Muscle layer of colon (tissue), 2 donors: ENCODE data around the gene GRPR.
"Not testable (repeated sequence)": the region's sequence is repeated elsewhere in the genome, so short reads cannot be mapped to it uniquely, and the experiment has no call there.

Experiments used
- H3K27ac ChIP-seq: one replicate; pipeline ENCODE4 v1.7.0; 2013; ENCODE audit warnings: low read depth, mild to moderate bottlenecking, low read length, moderate library complexity
- H3K27me3 ChIP-seq, 2 donors: one replicate each; pipeline ENCODE4 v1.7.0; 2013; ENCODE audit warnings: low read length in 2 of 2, mild to moderate bottlenecking in 2 of 2; ENCODE audit not compliant: insufficient read depth in 2 of 2, control insufficient read depth in 1 of 2
- H3K36me3 ChIP-seq: one replicate; pipeline ENCODE4 v1.7.0; 2013; ENCODE audit warnings: mild to moderate bottlenecking, low read length; ENCODE audit not compliant: insufficient read depth
- H3K4me1 ChIP-seq: one replicate; pipeline ENCODE4 v1.7.0; 2013; ENCODE audit warnings: mild to moderate bottlenecking, low read length; ENCODE audit not compliant: insufficient read depth
- H3K4me3 ChIP-seq, 2 donors: one replicate each; pipeline ENCODE4 v1.7.0; 2013; ENCODE audit warnings: low read length in 2 of 2, low read depth in 1 of 2, mild to moderate bottlenecking in 1 of 2, moderate library complexity in 1 of 2
- H3K9ac ChIP-seq: one replicate; pipeline ENCODE4 v1.7.0; 2013; ENCODE audit warnings: low read length
- H3K9me3 ChIP-seq: one replicate; pipeline ENCODE4 v1.7.0; 2013; ENCODE audit warnings: mild to moderate bottlenecking, low read length
- donor health status: abdominal sarcoma.
- donor health status: Adenocarcinoma of cecum.

GRPR gene

DNA sequence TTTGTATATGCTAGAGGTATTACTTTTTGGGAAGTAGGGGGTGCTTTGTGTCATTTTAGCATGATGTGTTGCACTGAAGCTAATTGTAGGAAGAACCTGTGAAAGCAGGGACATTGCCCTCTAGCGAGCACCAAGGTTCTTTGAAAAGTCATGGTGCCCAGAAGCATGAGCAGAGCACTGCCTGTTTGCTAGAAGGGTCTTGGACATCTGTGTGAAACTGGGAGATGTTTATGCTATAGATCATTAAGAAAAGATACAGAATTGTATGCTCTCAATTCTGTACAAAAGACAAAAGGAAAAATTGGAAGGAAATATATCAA lies 14.7 kb downstream of the GRPR start:
- Histone ChIP-seq H3K4me1 (no peaks in the 10 kb centered on the region), H3K9ac (no peak overlapping the region), H3K27ac (no peak overlapping the region), H3K36me3 (no peaks in the 10 kb centered on the region), H3K27me3 (no peaks in the 10 kb centered on the region), H3K9me3 (no peaks in the 10 kb centered on the region), H3K4me3 (no peak overlapping the region)

GRCh38 chrX:16140448-16140847 lies 17.1 kb downstream of the GRPR start:
- no peaks in the 10 kb centered on the region for H3K4me1 ChIP-seq
- H3K4me3 ChIP-seq = no peak overlapping the region
- H3K9me3 ChIP-seq = no peaks in the 10 kb centered on the region
- no peaks in the 10 kb centered on the region for H3K27me3 ChIP-seq
- H3K27ac ChIP-seq = no peak overlapping the region
- H3K9ac ChIP-seq = no peak overlapping the region
- no peaks in the 10 kb centered on the region for H3K36me3 ChIP-seq

GRCh38 chrX:16140983-16141382 lies 17.6 kb downstream of the GRPR start:
- no peak overlapping the region for H3K9ac ChIP-seq
- H3K27me3 ChIP-seq = no peaks in the 10 kb centered on the region
- H3K9me3 ChIP-seq = no peaks in the 10 kb centered on the region
- H3K4me3 ChIP-seq = no peak overlapping the region
- H3K36me3 ChIP-seq = no peaks in the 10 kb centered on the region
- H3K4me1 ChIP-seq = no peaks in the 10 kb centered on the region
- no peak overlapping the region for H3K27ac ChIP-seq

- Histone ChIP-seq H3K9ac (no peak overlapping the region), H3K4me1 (no peaks in the 10 kb centered on the region), H3K27ac (no peak overlapping the region), H3K9me3 (no peaks in the 10 kb centered on the region), H3K27me3 (no peaks in the 10 kb centered on the region), H3K36me3 (no peaks in the 10 kb centered on the region), H3K4me3 (no peak overlapping the region)
These were observed 18.3 kb downstream of the GRPR start for GRCh38 chrX:16141422-16142245.

GRCh38 chrX:16142246-16142558 lies 18.8 kb downstream of the GRPR start:
- Histone ChIP-seq H3K4me1 (no peaks in the 10 kb centered on the region), H3K27me3 (no peaks in the 10 kb centered on the region), H3K9ac (no peak overlapping the region), H3K36me3 (no peaks in the 10 kb centered on the region), H3K4me3 (no peak overlapping the region), H3K9me3 (no peaks in the 10 kb centered on the region), H3K27ac (no peak overlapping the region)

DNA sequence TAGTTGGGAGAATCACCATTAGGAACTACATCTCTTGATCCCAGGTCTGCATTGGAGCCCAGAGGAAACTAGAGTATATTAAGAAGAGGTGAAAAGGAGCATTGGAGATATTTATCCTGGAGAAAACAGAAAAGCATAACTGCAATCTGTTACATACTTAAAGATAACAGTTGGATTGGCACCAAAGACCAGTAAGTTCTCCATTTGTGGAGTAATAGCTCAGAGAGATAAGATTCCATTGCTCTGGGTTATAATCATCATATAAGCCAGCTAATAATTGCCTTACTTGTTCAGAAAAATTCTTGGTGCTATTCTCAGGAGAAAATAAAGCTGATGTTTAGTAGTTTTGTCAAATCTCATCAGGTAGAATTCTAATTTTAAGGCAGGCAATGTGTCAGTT lies 20.6 kb downstream of the GRPR start:
- no peak overlapping the region for H3K4me3 ChIP-seq
- H3K27me3 ChIP-seq = no peaks in the 10 kb centered on the region
- H3K4me1 ChIP-seq = no peaks in the 10 kb centered on the region
- no peaks in the 10 kb centered on the region for H3K36me3 ChIP-seq
- H3K9me3 ChIP-seq = no peaks in the 10 kb centered on the region
- H3K9ac ChIP-seq = no peak overlapping the region
- H3K27ac ChIP-seq = no peak overlapping the region

DNA sequence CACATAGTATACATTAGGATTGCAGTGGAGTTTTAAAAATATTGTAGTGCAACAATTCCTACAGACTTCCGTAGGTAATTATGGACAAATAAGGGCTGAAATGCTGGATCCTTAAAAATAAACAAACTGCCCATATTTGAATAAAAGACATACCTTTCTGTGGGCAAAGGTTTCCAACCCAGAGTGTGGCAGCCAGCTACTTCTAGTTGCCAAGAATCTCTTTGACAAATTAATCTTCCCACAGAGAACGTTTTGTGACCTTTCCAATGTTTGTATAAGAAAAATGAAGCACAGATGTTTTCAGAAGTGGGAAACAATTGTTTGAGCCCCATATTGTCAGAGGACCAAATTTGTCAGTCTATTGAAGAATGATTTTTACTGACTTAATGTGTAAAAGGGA lies 21.1 kb downstream of the GRPR start:
- H3K9me3 ChIP-seq = no peaks in the 10 kb centered on the region
- H3K9ac ChIP-seq = no peak overlapping the region
- H3K36me3 ChIP-seq = no peaks in the 10 kb centered on the region
- H3K4me1 ChIP-seq = no peaks in the 10 kb centered on the region
- H3K4me3 ChIP-seq = no peak overlapping the region
- no peak overlapping the region for H3K27ac ChIP-seq
- no peaks in the 10 kb centered on the region for H3K27me3 ChIP-seq

DNA sequence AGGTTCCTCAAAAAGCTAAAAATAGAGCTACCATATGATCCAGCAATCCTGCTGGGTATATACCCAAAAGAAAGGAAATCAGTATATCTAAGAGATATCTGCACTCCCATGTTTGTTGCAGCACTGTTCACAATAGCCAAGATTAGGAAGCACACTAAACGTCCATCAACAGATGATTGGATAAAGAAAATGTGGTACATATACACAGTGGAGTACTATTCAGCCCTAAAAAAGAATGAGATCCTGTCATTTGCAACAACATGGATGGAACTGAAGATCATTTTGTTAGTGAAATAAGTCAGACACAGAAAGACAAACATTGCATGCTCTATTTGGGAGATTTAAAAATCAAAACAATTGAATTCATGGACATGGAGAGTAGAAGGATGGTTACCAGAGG lies 21.7 kb downstream of the GRPR start:
- not testable (repeated sequence) for H3K4me1 ChIP-seq, H3K36me3 ChIP-seq, H3K4me3 ChIP-seq, H3K27ac ChIP-seq, H3K9ac ChIP-seq, H3K9me3 ChIP-seq, H3K27me3 ChIP-seq

DNA sequence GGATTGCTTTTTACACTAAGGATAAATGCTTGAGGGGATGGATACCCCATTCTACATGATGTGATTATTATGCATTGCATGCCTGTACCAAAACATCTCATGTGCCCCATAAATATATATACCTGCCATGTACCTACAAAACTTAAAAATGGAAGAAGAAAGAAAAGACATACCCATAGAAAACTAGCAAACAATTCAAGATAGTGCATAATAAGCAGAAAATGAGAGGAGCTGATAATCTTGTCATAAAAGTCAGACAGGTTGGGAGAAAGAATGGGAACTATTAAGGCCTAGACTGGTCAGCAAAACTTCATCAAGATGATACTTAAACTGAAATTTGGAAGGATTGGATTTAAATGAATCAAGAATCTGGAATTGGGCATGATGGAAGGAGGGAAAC lies 22.3 kb downstream of the GRPR start:
- H3K27me3 ChIP-seq = no peaks in the 10 kb centered on the region
- H3K9me3 ChIP-seq = no peaks in the 10 kb centered on the region
- H3K9ac ChIP-seq = no peak overlapping the region
- H3K4me1 ChIP-seq = no peaks in the 10 kb centered on the region
- H3K4me3 ChIP-seq = no peak overlapping the region
- no peak overlapping the region for H3K27ac ChIP-seq
- no peaks in the 10 kb centered on the region for H3K36me3 ChIP-seq

GRCh38 chrX:16148896-16149295 lies 25.5 kb downstream of the GRPR start:
- Histone ChIP-seq H3K4me3 (no peak overlapping the region), H3K9me3 (no peaks in the 10 kb centered on the region), H3K27me3 (no peaks in the 10 kb centered on the region), H3K36me3 (no peaks in the 10 kb centered on the region), H3K9ac (no peak overlapping the region), H3K27ac (no peak overlapping the region), H3K4me1 (no peaks in the 10 kb centered on the region)

DNA sequence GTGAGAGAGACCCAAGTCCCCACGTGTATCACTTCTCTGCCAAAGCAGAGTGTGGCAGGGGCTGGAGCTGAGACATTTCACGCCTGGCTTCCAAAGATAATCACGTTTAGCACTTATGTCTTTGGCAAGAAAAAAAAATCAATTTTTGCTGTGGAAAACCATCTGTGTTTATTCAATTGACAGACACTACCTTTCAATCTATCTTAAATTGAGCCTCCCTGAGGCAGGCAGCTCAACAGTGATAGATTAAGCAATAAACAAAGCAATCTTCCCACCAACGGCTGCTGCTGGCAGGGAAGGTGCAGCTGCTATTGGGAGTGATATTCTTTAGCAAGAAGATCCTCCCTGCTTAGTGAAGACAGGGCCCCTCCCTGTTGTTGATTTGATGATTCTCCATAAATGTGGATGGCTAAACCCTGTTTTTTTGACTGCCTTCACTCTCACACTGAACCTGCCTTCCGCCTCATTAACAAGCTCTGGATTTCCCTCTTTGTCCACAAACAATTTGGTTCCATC lies 32.3 kb downstream of the GRPR start:
- no peak overlapping the region for H3K27ac ChIP-seq
- no peak overlapping the region for H3K4me3 ChIP-seq
- H3K9ac ChIP-seq = no peak overlapping the region
- no peaks in the 10 kb centered on the region for H3K27me3 ChIP-seq
- no peaks in the 10 kb centered on the region for H3K9me3 ChIP-seq
- H3K4me1 ChIP-seq = no peaks in the 10 kb centered on the region
- H3K36me3 ChIP-seq = no peaks in the 10 kb centered on the region

GRCh38 chrX:16156692-16157331 lies 33.4 kb downstream of the GRPR start:
- H3K4me3 ChIP-seq = no peak overlapping the region
- no peak overlapping the region for H3K9ac ChIP-seq
- H3K27me3 ChIP-seq = no peaks in the 10 kb centered on the region
- H3K36me3 ChIP-seq = no peaks in the 10 kb centered on the region
- H3K9me3 ChIP-seq = no peaks in the 10 kb centered on the region
- no peaks in the 10 kb centered on the region for H3K4me1 ChIP-seq
- no peak overlapping the region for H3K27ac ChIP-seq
